AG09309 (cell line): Measurements from ENCODE around the gene FGF10.
A peak's percentile ranks its signal among the peaks of the same experiment; 100 is the strongest.

ENCODE experiments used
- DNase-seq: peaks from one replicate; pipeline ENCODE4 v3.0.0-alpha.2; 2010; ENCODE audit warnings: low read depth
- H3K4me3 ChIP-seq: 2 replicates; pipeline ENCODE4 v1.5.1; 2011; ENCODE audit warnings: mild to moderate bottlenecking, low read depth, low read length, moderate library complexity; ENCODE audit not compliant: control insufficient read depth
- CTCF ChIP-seq: IDR thresholded peaks from 2 replicates; pipeline ENCODE4 v1.5.1; 2011; ENCODE audit warnings: mild to moderate bottlenecking, low read depth, low read length, inconsistent platforms; ENCODE audit not compliant: insufficient read depth, control insufficient read depth; ENCODE audit errors: missing control alignments

FGF10 gene

GRCh38 chr5:44336708-44337107 is 52.5 kb downstream of the FGF10 start:
- TF ChIP-seq CTCF: no peak
- DNase-seq: no peak
- no peak overlapping the region for H3K4me3 ChIP-seq

DNA sequence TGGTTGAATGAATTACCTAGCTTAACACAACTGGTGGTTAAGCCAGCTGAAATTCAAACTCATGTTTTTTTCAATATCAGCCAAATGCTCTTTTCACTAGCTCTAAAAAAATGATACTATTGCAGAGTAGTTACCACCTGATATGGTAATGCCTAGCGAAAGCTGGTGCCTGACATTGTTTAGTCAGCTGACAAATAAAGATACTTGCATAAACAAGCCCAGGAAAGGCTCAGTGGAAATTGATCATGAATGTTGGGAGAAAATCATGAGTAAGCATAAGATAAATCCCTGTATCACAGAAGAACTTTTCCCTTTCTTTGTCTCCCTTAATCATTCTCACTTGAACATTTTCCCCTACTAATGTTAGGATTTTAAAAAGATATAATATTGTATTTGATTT is 54.6 kb downstream of the FGF10 start:
- DNase-seq: no peak
- no peak overlapping the region for H3K4me3 ChIP-seq
- no peak for TF ChIP-seq CTCF

DNA sequence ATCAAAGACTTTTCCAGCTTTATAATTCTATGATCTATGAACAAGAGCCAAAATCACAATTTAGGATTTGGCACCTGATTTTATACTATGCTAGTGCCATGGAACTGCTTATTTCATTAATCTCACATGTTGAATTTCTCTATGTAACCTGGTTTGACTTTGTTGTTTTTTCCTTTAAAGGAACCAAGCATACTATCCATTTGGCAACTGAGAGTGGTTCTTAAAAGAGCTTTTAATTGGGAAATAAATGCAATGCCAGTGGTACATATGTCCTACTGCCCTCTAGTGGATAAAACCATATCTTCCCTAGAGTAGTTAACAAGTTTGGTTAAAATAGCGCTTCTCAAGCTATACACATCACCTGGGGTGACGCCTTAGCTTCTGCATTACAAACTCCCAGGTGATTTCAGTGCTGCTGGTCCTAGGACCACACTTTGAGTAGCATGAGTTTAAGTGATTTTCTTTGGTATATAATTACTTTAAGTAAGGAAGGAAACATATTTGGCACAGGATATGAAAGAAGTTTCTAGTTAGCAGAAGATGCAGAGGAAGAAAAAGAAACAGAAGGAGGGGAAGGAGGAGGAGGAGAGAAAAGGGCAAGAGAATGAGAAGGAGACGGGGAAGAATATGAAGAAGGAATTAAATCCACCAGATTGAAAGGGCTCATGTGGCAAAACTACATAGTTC is 56.8 kb downstream of the FGF10 start:
- DNase-seq: peak; percentile 10
- peak; percentile 48 for TF ChIP-seq CTCF
- no peak overlapping the region for H3K4me3 ChIP-seq

DNA sequence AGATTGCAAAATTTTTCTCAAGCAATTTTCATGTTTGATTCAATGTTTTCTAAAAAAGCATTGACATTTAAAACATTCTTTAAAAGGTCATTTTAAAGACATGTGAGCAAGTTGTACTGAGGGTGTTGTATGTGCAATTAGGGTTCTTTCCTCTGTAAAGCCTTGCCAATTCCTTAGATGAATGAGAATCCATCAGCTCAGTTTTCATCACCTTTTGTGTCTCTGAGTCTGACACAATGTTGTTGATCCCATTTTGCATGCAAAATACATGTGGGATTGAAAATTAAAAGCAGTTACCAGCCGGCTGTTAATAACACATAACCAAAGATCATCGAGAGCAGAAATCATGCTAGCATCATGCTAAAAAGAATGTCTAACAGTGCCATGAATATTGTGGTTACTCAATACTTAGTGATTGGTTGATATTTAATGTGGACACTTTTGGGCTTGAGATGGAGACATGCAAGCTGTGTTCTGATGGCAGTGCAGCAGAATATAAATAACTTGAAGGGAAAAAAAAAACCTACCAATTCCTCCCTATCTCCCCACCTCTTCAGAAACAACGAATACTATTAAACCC is 57.7 kb downstream of the FGF10 start:
- DNase-seq: no peak
- TF ChIP-seq CTCF: no peak
- H3K4me3 ChIP-seq: no peak overlapping the region

GRCh38 chr5:44329716-44330115 is 59.5 kb downstream of the FGF10 start:
- H3K4me3 ChIP-seq: no peak overlapping the region
- no peak for TF ChIP-seq CTCF
- DNase-seq: no peak

- no peak for DNase-seq
- TF ChIP-seq CTCF: no peak
- no peak overlapping the region for H3K4me3 ChIP-seq
Observed at GRCh38 chr5:44321144-44321725, 68.0 kb downstream of the FGF10 start.

- no peak for TF ChIP-seq CTCF
- no peak for DNase-seq
- H3K4me3 ChIP-seq: no peak overlapping the region
Observed at GRCh38 chr5:44320188-44320587, 69.0 kb downstream of the FGF10 start.
